Gastrocnemius medialis (tissue), 4 donors: Measurements from ENCODE around the gene RPS3A. TPM values are rescaled to one million over a fixed set of nuclear protein-coding genes. Genes with fewer than 3 reads are reported as not detected.

Experiments used
- ATAC-seq, 2 donors: fragments of 150-250 bp; one replicate each; pipeline ENCODE4 v1.9.1; 2016
- DNase-seq, 2 donors: peaks; one replicate each; pipeline ENCODE4 v3.0.0-alpha.2; 2019
- H3K27ac ChIP-seq, 4 donors: fragments of 200-600 bp; sonication (generic); 1 replicate in 1 of 4; 2 replicates in 3 of 4; pipeline ENCODE4 v1.5.1; 2016 to 2018; ENCODE audit warnings: mild to moderate bottlenecking in 2 of 4, moderate library complexity in 1 of 4
- H3K27me3 ChIP-seq, 3 donors: fragments of 200-600 bp; sonication (generic) in 2 of 3; 1 replicate in 1 of 3; 2 replicates in 2 of 3; pipeline versions ENCODE4 v1.5.1 to v1.6.0; 2016 to 2019; ENCODE audit warnings: mild to moderate bottlenecking in 1 of 3, moderate library complexity in 1 of 3
- H3K36me3 ChIP-seq, 2 donors: fragments of 200-600 bp; sonication (generic) in 1 of 2; one replicate each; pipeline ENCODE4 v1.5.1; 2017 to 2018
- H3K4me1 ChIP-seq, 2 donors: fragments of 200-600 bp; sonication (generic) in 1 of 2; one replicate each; pipeline ENCODE4 v1.5.1; 2016 to 2017; ENCODE audit warnings: mild to moderate bottlenecking in 2 of 2
- H3K4me3 ChIP-seq, 4 donors: fragments of 200-600 bp; sonication (generic) in 3 of 4; 1 replicate in 1 of 4; 2 replicates in 3 of 4; pipeline ENCODE4 v1.5.1; 2016 to 2019; ENCODE audit warnings: mild to moderate bottlenecking in 2 of 4
- H3K9me3 ChIP-seq, 3 donors: fragments of 200-600 bp; sonication (generic) in 2 of 3; 1 replicate in 1 of 3; 2 replicates in 2 of 3; pipeline ENCODE4 v1.5.1; 2016 to 2019
- POLR2A ChIP-seq, 2 donors: fragments of 450-650 bp; IDR thresholded peaks; one replicate each; pipeline ENCODE4 v1.6.1; 2017; ENCODE audit warnings: antibody characterized with exemption in 2 of 2, mild to moderate bottlenecking in 2 of 2, moderate library complexity in 2 of 2
- in situ Hi-C, 4 donors: fragments of 200-750 bp; cut with MboI; loops; one replicate each; pipeline versions ENCODE4 v1.15.0 to v1.8.0; 2017; ENCODE audit warnings: low sequenced_read_pairs in 4 of 4
- intact Hi-C: fragments of 100-400 bp; cut with DNase I; formaldehyde crosslinking; loops from one replicate; pipeline ENCODE4 v1.15.1; 2023; ENCODE audit warnings: low total_unique reads
- total RNA-seq, 4 donors: library from RNA; depleted of rRNA; stranded (reverse); fragments of >200 nt; gene quantifications; one replicate each; pipeline versions ENCODE4 v1.1.0 to v1.2.3, GENCODE V29; 2016
- TF ChIP-seq, protein P1 (sequence below), 5 experiments: fragments of 450-650 bp in 3 of 5; fragments of 200-600 bp in 2 of 5; sonication (generic) in 2 of 5; IDR thresholded peaks in 4 of 5; conservative IDR thresholded peaks in 1 of 5; 1 replicate in 4 of 5; 2 replicates in 1 of 5; pipeline ENCODE4 v1.5.1; 2016 to 2019; ENCODE audit warnings: antibody characterized with exemption in 5 of 5, mild to moderate bottlenecking in 3 of 5, moderate library complexity in 3 of 5

The RPS3A gene
- total RNA-seq, 4 donors from 2014 or later: 1,618 to 1,974 (median 1,771) TPM

DNA sequence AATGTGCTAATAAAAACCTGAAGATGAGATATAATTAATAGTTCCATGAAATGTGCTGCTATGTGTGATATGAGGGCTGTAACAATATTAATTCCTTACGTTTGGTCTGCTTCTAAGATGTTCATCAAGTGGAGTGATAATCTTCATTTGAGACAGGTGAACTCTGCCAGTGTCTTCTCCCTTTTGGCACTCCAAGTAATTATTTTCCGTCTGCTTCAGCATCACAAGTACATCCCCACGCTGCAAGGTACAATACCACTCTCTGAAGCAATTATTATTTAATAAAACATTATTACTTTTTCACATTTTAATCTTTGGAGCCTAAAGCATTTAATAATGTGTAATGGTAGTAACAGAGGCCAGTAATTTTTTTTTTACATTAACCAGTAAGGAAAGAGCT is 44.4 kb downstream of the RPS3A start:
- H3K4me3 ChIP-seq: no peak overlapping the region
- H3K4me1 ChIP-seq: peaks cover 0 to 4% of the 10 kb centered on the region in 2 donors
- peaks cover 0 to 81% of the 10 kb centered on the region in 2 donors for H3K36me3 ChIP-seq
- H3K27me3 ChIP-seq: no peaks in the 10 kb centered on the region
- no peak overlapping the region for H3K27ac ChIP-seq
- DNase-seq: no peak
- intact Hi-C loops (no loop called here), in situ Hi-C loops (no loop called here)
- ATAC-seq: no peak
- H3K9me3 ChIP-seq: no peaks in the 10 kb centered on the region
- TF ChIP-seq, protein P1, sequence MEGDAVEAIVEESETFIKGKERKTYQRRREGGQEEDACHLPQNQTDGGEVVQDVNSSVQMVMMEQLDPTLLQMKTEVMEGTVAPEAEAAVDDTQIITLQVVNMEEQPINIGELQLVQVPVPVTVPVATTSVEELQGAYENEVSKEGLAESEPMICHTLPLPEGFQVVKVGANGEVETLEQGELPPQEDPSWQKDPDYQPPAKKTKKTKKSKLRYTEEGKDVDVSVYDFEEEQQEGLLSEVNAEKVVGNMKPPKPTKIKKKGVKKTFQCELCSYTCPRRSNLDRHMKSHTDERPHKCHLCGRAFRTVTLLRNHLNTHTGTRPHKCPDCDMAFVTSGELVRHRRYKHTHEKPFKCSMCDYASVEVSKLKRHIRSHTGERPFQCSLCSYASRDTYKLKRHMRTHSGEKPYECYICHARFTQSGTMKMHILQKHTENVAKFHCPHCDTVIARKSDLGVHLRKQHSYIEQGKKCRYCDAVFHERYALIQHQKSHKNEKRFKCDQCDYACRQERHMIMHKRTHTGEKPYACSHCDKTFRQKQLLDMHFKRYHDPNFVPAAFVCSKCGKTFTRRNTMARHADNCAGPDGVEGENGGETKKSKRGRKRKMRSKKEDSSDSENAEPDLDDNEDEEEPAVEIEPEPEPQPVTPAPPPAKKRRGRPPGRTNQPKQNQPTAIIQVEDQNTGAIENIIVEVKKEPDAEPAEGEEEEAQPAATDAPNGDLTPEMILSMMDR (IDR thresholded peaks at IDR 0.05 in 4 of 5, conservative IDR thresholded peaks at IDR 0.05 in 1 of 5): no peak
- TF ChIP-seq POLR2A (IDR thresholded peaks at IDR 0.05): no peak

DNA sequence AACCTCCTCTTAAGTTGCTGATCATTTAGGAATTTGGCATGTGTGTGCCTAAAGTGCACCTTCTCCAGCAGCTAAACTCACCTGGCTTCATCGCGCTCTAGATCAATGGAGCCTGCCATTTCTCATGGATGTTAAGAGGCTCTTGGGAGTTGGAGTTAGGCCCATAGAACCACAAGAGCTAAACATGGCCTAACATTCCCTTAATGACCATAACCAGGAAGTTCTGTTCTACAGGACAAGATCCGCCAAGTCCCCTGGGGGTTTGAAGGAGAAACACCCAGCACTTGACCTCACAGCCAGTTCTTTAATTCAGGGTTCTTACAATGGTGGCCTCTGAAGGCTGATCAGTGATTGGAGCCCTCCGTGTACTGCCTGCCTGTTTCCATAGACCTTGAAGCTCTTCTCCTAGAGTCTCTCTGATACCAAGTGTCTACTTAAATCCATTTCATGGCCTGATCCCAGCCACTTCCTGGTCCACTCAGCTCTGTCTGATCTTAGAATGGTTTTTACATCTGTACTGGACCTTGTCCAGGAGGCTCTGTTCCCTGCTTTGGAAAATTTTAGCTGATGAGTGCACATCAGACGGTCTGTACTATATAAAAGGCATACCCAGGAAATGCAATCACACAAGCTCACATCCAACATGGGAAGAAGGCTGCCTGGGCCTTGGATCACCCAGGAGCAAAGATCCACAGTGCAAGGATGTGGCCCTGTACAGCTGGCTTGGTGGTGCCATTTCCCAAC is 45.1 kb downstream of the RPS3A start:
- intact Hi-C loops: no loop called here
- Histone ChIP-seq H3K4me3 (no peak overlapping the region), H3K36me3 (peaks cover 0 to 83% of the 10 kb centered on the region in 2 donors), H3K9me3 (no peaks in the 10 kb centered on the region), H3K27me3 (no peaks in the 10 kb centered on the region), H3K4me1 (peaks cover 0 to 4% of the 10 kb centered on the region in 2 donors), H3K27ac (peak overlapping the region in 3 of 4 donors; percentile 7 to 24 (median 16))
- ATAC-seq (no peak), DNase-seq (no peak)
- in situ Hi-C loops: no loop called here
- TF ChIP-seq, protein P1 (IDR thresholded peaks at IDR 0.05 in 4 of 5, conservative IDR thresholded peaks at IDR 0.05 in 1 of 5): no peak
- no peak for TF ChIP-seq POLR2A (IDR thresholded peaks at IDR 0.05)

DNA sequence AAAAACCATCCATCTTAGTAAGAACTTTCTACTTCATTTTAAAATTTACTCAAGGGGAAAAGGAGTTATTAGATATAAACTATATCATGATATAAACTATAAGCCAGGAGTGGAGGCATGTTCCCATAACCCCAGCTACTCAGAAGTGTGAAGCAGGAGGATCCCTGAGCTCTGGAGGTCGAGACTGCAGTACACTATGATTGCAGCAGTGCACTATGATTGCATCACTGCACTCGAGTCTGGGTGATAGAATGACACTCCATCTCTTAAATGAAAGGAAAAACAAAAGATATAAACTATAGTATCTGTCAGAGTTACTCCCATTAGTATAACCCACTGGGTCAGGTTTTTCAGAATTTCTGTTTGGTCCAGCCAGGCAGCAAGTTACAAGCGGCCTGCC is 47.6 kb downstream of the RPS3A start:
- no peaks in the 10 kb centered on the region for H3K9me3 ChIP-seq
- ATAC-seq: no peak
- no peak overlapping the region for H3K4me3 ChIP-seq
- TF ChIP-seq, protein P1 (IDR thresholded peaks at IDR 0.05 in 4 of 5, conservative IDR thresholded peaks at IDR 0.05 in 1 of 5): no peak
- TF ChIP-seq POLR2A (IDR thresholded peaks at IDR 0.05): no peak
- in situ Hi-C loops (no loop called here), intact Hi-C loops (no loop called here)
- H3K4me1 ChIP-seq: peaks cover 0 to 4% of the 10 kb centered on the region in 2 donors
- H3K27me3 ChIP-seq: no peaks in the 10 kb centered on the region
- peaks cover 0 to 63% of the 10 kb centered on the region in 2 donors for H3K36me3 ChIP-seq
- DNase-seq: no peak
- no peak overlapping the region for H3K27ac ChIP-seq

DNA sequence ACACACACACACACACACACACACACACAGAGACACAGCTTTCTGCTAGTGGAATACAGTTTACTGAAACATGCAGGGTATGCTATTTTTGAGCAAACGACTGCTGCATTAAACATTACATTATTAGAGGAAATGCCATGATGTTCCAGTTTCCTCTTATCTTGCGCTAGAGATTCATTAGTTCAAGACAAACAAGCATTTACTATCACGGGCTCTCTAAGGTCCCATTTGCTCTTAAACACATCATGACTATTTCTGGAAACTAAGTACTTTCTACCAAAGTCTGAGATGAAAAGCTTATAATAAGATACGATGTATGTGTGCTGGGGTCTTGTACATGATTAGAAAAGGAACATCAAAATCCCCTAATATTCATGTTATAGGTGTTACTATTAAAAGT is 48.8 kb downstream of the RPS3A start:
- Histone ChIP-seq H3K27ac (no peak overlapping the region), H3K36me3 (peaks cover 0 to 54% of the 10 kb centered on the region in 2 donors), H3K4me1 (peaks cover 0 to 4% of the 10 kb centered on the region in 2 donors), H3K27me3 (no peaks in the 10 kb centered on the region), H3K9me3 (no peaks in the 10 kb centered on the region), H3K4me3 (no peak overlapping the region)
- no peak for DNase-seq
- ATAC-seq: no peak
- TF ChIP-seq, protein P1 (IDR thresholded peaks at IDR 0.05 in 4 of 5, conservative IDR thresholded peaks at IDR 0.05 in 1 of 5): no peak
- TF ChIP-seq POLR2A (IDR thresholded peaks at IDR 0.05): no peak
- intact Hi-C loops (no loop called here), in situ Hi-C loops (no loop called here)
